ENCODE measurements around the gene AGBL4.

AGBL4 gene

GRCh38 chr1:48704736-48705135 is 1319.0 kb downstream of the AGBL4 start (continued):
- TF ChIP-seq ZNF677 (tag by site-specific recombination; IDR thresholded peaks at IDR 0.05), result no peak
- TF ChIP-seq SALL2 (tag by site-specific recombination; IDR thresholded peaks at IDR 0.05; ENCODE audit: borderline replicate concordance), result no peak
- TF ChIP-seq ZNF324 (tag by site-specific recombination; IDR thresholded peaks at IDR 0.05), result no peak
- TF ChIP-seq PRDM2 (tag by site-specific recombination; IDR thresholded peaks at IDR 0.05; ENCODE audit: borderline replicate concordance), result no peak
- no peak for TF ChIP-seq ZSCAN5A (tag by site-specific recombination; IDR thresholded peaks at IDR 0.05)
- no peak for TF ChIP-seq ELK4 (IDR thresholded peaks at IDR 0.05; ENCODE audit: borderline replicate concordance, low read depth, low read length)
- TF ChIP-seq ZNF645 (tag by site-specific recombination; IDR thresholded peaks at IDR 0.05), result no peak
- TF ChIP-seq GLI4 (tag by site-specific recombination; IDR thresholded peaks at IDR 0.05), result no peak
- TF ChIP-seq ZNF629 (tag by site-specific recombination; IDR thresholded peaks at IDR 0.05), result no peak
- TF ChIP-seq MEIS1 (CRISPR knock-in tag; IDR thresholded peaks at IDR 0.05; ENCODE audit: borderline replicate concordance), result no peak

GRCh38 chr1:48701445-48701844 is 1322.3 kb downstream of the AGBL4 start:
- H3K36me3 ChIP-seq (ENCODE audit: control insufficient read depth in 2 of 2, insufficient read depth in 1 of 2, low read length in 2 of 2), result no peaks in the 10 kb centered on the region
- H3K4me1 ChIP-seq (ENCODE audit: control insufficient read depth, insufficient read depth, low read length), result no peaks in the 10 kb centered on the region
- H3K4me3 ChIP-seq (ENCODE audit: low read depth, low read length), result no peak overlapping the region
- no peaks in the 10 kb centered on the region for H3K9me3 ChIP-seq (ENCODE audit: control insufficient read depth, insufficient read depth, low read depth, low read length)
- TF ChIP-seq ZNF513 (tag by site-specific recombination; IDR thresholded peaks at IDR 0.05), result no peak
- TF ChIP-seq ZNF26 (tag by site-specific recombination; IDR thresholded peaks at IDR 0.05), result no peak
- TF ChIP-seq ZNF677 (tag by site-specific recombination; IDR thresholded peaks at IDR 0.05), result no peak
- no peak overlapping the region for H3K27ac ChIP-seq (ENCODE audit: extremely low read depth, low read depth, low read length)
- ChIA-PET CTCF (interaction anchor here (0.7 to 2.8 kb wide), 3 partner anchors 26 to 135 kb away, joined by 3 to 16 read pairs (median 5); no protein-coding TSS in a partner anchor), POLR2A (no interaction called here)

All from HEK293 (cell line).